AG09319 (cell line): ENCODE data around the gene LRRTM1.

Experiments used
- DNase-seq: peaks from one replicate; pipeline ENCODE4 v3.0.0-alpha.2; 2010; ENCODE audit warnings: low read depth; ENCODE audit errors: extremely low read depth
- TF ChIP-seq, protein P1 (sequence below): IDR thresholded peaks from 2 replicates; pipeline ENCODE4 v1.5.1; 2011; ENCODE audit warnings: low read depth, mild to moderate bottlenecking, inconsistent platforms, low read length, moderate library complexity

Gene LRRTM1

DNA sequence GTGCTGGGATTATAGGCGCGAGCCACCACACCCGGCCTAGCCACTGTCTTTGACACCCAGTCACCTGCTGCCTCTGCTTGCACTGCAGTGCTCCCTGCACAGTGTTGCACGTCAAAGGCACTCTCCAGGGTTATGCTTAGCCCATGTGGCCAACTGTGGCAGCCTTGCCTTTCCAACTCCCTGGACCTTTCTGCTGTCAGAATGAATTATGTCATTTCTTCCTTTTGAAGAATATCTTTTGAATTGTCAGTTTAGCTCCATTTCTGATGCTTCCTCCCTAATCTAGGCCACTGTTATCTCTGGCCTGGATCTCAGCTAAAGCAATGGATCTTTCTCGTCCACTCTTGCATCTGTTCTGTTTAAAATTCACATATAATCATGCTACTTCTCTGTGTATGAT, 29.3 kb upstream of the LRRTM1 start:
- TF ChIP-seq, protein P1, sequence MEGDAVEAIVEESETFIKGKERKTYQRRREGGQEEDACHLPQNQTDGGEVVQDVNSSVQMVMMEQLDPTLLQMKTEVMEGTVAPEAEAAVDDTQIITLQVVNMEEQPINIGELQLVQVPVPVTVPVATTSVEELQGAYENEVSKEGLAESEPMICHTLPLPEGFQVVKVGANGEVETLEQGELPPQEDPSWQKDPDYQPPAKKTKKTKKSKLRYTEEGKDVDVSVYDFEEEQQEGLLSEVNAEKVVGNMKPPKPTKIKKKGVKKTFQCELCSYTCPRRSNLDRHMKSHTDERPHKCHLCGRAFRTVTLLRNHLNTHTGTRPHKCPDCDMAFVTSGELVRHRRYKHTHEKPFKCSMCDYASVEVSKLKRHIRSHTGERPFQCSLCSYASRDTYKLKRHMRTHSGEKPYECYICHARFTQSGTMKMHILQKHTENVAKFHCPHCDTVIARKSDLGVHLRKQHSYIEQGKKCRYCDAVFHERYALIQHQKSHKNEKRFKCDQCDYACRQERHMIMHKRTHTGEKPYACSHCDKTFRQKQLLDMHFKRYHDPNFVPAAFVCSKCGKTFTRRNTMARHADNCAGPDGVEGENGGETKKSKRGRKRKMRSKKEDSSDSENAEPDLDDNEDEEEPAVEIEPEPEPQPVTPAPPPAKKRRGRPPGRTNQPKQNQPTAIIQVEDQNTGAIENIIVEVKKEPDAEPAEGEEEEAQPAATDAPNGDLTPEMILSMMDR = no peak
- no peak for DNase-seq

- TF ChIP-seq, protein P1 = no peak
These were observed 26.2 kb upstream of the LRRTM1 start for GRCh38 chr2:80330527-80331450.

DNA sequence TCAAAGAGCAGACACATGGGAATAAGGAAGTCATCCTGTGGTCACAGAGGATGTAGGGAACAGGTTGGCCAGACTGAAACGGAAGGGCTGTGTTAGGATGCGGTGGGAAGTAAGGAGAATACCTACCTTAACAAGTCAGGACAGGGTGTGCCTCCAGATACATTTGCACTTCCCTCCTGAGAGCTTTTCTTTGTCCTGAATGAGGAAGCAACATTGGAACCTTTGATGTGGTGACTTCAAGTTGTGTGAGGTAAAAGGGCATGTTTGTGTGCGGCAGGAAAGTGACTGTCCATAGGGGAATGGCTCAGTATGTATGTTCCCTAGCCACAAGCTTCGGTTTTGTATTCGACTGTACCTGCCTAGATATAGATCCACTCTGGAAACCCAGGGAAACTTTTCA, 24.9 kb upstream of the LRRTM1 start:
- TF ChIP-seq, protein P1 = no peak
- no peak for DNase-seq

More at GRCh38 chr2:80330527-80331450, 26.2 kb upstream of the LRRTM1 start:
- no peak for DNase-seq

GRCh38 chr2:80328159-80328571, 23.6 kb upstream of the LRRTM1 start:
- TF ChIP-seq, protein P1 = no peak
- no peak for DNase-seq

GRCh38 chr2:80326861-80327260, 22.3 kb upstream of the LRRTM1 start:
- TF ChIP-seq, protein P1 = no peak
- no peak for DNase-seq

GRCh38 chr2:80326214-80326613, 21.7 kb upstream of the LRRTM1 start:
- no peak for DNase-seq
- TF ChIP-seq, protein P1 = peak; percentile 19; the same call in 1 of the 2 replicates

DNA sequence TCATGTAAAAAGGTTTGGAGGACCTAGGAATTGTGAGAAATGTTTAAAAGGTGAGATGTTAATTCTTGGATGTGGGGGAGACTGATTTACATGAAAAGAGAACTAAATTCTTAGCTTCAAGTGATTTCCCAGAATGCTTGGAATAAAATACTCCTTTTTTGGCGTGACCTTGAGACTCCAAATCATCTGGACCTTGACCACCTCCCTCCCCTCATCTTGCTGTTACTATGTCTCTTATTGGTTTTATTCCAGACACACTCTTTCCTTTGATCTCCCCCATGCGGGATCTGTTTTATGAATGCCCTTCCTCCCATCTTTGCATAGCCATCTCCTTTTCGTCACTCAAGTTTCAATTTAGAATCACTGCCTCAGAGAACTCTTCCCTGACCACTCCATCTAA, 20.0 kb upstream of the LRRTM1 start:
- TF ChIP-seq, protein P1 = no peak
- no peak for DNase-seq
